GM10266 (cell line): Measurements from ENCODE around the gene PIK3C2A.

ENCODE experiments used
- DNase-seq: peaks from one replicate; pipeline ENCODE4 v3.0.0; 2012; ENCODE audit errors: extremely low spot score
- CTCF ChIP-seq: IDR thresholded peaks from 2 replicates; pipeline ENCODE4 v1.5.1; 2012; ENCODE audit warnings: mild to moderate bottlenecking, low read depth; ENCODE audit not compliant: control insufficient read depth, insufficient read depth; ENCODE audit errors: missing control alignments

PIK3C2A gene

GRCh38 chr11:17165247-17165890 lies 42.4 kb downstream of the PIK3C2A start:
- DNase-seq = no peak
- TF ChIP-seq CTCF = no peak

- no peak for DNase-seq
- no peak for TF ChIP-seq CTCF
These were observed 43.2 kb downstream of the PIK3C2A start for GRCh38 chr11:17164361-17165246.

GRCh38 chr11:17163736-17164135 lies 44.0 kb downstream of the PIK3C2A start:
- no peak for TF ChIP-seq CTCF
- no peak for DNase-seq

GRCh38 chr11:17163291-17163690 lies 44.5 kb downstream of the PIK3C2A start:
- no peak for TF ChIP-seq CTCF

GRCh38 chr11:17162376-17162775 lies 45.4 kb downstream of the PIK3C2A start:
- no peak for TF ChIP-seq CTCF
- no peak for DNase-seq

More at GRCh38 chr11:17163291-17163690, 44.5 kb downstream of the PIK3C2A start:
- DNase-seq = no peak

- no peak for TF ChIP-seq CTCF
- no peak for DNase-seq
These were observed 46.3 kb downstream of the PIK3C2A start for GRCh38 chr11:17161515-17161914.

GRCh38 chr11:17159441-17159840 lies 48.3 kb downstream of the PIK3C2A start:
- TF ChIP-seq CTCF = no peak
- DNase-seq = no peak
